GM18502 (cell line): ENCODE measurements around the gene KSR2.

Source experiments
- ATAC-seq: cut with Tn5 transposase; IDR thresholded peaks from one replicate; pipeline ENCODE4 v1.9.1; 2021; ENCODE audit warnings: mild to moderate bottlenecking; ENCODE audit not compliant: unreplicated experiment, poor library complexity

The KSR2 gene

DNA sequence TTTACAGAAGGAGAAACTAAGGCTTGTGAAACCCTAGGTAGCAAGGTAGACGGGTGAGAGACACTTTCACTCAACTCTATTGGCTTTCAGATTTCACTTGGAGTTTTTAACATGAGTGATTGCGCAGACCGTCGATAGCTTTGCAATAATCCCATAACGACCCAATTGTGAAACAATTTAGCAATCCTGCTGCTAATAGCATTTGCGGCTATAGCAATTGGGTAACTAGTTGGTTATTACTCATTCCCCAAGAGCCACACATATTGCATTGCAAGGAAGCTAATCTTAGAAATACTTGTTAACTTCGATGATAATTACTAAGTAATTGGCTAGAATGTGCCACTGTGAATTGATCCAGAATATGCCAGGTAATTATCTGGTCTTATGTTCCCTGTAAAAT lies 447.4 kb downstream of the KSR2 start:
- no peak for ATAC-seq

DNA sequence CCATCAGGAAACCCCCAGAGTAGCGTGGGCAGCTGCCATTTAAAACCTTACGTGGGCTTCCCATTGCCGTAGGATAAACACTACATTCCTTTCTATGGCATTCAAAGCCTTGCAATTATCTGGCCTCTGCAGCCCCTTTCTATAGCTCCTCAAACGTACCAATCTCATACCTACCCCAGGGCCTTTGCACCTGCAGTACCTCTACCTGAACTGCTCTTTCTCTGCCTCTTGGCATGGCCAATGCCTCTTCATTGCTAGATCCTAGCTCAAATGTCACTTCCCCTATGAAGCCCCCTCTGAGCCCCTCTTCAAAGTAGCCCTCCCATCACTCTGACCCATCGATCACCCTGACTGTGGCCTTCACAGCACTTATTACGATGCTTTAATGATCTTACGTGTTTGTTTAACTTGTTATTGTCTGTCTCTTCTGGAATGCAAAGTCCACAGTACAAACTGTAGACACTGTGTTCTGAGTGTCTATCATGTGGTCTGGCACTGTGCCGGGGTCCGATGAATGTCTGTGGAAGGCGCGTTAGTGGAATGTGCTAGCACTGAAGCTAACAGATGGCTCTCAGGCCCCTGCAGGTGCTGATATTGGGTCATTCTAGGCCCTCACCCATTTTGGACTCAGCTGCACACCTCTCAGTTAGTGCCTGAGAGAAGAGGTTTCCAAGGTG lies 450.1 kb downstream of the KSR2 start:
- no peak for ATAC-seq

DNA sequence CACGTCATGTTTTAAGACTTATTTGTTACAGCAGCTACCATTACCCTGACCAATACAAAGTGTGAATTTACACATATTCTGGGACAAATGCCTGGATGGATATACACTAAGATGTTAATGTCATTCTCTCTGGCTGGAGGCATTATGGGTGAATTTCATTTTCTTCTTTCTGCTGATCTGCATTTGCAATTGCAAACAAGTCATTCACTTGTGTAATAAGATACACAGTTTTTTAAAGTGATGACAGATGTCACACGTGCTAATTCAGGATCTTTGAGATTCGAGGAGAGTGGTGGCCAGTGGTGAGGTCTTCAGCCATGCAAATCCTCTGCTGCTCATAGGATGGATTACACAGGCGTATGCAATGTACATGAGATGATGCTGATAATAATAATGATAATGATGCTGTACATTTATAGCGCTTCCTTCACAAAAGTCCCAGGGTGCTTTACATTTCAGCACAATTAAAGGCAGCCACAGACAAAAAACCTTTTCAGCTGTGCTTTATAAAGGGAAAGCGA lies 451.5 kb downstream of the KSR2 start:
- ATAC-seq: no peak

DNA sequence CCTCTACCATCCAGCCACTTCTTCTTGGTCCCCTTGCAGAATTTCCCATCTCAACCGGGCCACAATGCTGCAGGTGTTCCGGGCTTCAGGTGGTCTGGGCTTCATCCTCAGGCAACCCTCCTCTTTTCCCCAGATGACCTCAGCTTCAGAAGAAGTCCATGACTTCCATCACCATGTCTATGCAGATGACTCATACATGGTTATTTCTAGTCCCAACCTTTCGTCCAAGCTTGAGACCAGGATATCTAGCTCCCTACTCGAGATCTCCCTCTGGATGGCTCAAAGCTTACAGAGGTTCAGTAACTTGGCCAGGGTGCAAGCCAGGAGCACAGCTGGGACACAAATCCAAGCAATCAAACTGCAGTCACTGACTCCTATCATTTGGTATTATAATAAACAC lies 452.8 kb downstream of the KSR2 start:
- ATAC-seq: no peak

DNA sequence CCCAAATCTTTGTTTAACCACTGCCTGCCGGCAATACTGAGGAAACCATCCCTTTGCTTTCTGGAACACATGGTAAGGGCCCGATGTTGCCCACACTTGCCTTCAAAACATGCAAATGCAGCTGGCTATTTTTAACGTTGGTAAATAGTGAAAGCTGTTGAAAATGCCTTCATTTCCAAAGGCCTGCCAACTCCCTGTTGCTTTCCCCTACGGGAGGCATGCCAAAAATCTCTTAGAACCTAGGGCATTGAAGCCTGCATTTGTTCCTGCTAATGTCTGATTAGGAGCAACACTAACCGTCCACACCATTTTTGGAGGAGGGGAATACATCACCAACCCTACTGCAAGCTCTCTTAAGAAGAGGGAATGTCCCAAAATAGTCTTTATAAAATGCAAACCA lies 454.8 kb downstream of the KSR2 start:
- no peak for ATAC-seq

DNA sequence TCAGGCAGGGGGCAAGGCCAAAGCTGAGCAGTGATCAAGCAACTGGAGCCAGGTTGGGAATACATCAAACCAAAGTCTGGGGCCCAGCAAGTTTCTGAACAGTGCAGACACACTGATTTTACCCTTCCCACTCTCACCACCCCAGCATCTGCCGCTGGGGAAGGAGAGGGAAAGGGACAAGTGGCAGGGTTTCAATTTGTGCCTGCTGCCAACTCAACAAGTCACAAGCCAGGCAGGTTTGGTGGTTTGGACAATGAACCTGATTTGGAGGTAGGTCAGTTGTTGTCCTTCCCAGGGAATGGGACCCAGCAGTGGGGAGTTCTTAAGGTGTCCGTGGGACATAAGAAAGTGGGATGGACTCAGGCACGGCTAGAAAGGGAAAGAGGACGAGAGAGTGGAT lies 455.4 kb downstream of the KSR2 start:
- no peak for ATAC-seq

DNA sequence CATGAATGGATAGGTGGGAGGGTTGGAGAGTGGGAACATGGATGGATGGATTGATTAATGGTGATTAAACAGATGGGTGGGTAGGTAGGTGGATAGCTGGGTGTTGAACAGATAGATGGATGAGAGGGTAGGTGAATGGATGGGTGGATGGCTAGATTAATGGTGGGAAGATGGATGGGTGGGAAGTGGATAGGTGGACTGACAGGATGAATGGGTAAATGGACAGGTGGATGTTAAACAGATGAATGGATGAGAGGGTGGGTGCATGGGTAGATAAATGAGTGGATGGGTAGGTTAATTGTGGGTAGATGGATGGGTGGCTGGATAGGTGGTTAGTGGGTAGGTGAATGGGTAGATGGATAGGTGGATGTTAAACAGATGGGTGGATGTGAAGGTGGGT lies 460.3 kb downstream of the KSR2 start:
- no peak for ATAC-seq

DNA sequence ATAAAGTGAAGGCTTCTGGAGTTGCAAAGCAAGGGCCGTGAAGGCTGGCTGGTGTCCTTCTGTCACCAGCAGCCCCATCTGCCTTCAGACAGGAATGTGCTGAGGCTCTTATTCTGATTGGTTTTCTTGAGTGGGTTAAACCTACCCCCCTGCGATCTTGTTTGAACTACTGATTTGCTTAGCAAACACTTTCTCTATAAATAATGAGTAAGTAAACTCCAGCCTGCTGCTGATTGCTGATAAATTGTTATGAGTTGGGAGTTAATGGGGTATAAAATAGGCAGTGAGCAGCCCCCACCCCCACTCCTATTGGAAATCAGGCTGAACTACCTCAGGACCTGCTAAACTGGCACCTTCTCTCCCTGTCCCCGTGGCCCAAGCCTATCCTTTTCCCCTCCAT lies 461.2 kb downstream of the KSR2 start:
- no peak for ATAC-seq

DNA sequence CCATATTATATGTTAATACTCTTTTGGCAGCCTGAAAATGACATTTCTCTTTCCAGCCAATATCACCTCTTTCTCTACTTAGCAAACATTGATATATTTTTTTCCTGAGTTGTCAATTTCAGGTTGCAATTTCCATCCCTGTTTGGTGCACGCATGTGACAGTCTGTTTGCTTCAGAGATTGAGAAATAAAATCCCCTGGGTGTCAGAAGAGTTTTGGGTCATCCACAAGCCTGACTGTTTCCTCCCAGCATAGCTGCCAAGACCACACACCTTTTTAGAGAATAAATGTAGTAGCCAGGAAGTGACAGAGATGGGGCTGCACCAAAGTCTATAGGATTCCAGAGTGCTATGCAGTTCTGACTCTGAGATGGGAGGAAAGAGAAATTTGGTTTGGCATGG lies 462.5 kb downstream of the KSR2 start:
- ATAC-seq: no peak

DNA sequence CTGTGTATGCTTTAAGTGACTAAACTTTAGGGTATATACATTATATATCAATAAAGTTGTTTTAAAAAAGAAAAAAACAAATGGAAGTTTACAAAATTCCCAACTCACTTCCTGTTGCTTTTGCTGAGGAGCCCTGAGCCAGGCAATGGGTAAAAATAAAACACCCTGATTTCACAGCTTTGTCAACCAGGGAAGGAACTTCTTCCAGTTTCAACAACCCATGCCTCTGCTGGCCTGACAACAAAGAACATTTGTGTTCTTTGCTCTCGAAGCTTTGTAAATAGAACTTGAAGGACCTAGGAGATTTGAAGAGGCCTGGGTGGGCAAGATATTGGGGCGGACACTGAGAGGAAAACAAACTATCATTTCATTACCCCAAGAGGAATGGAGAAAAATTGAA lies 466.2 kb downstream of the KSR2 start:
- ATAC-seq: no peak

DNA sequence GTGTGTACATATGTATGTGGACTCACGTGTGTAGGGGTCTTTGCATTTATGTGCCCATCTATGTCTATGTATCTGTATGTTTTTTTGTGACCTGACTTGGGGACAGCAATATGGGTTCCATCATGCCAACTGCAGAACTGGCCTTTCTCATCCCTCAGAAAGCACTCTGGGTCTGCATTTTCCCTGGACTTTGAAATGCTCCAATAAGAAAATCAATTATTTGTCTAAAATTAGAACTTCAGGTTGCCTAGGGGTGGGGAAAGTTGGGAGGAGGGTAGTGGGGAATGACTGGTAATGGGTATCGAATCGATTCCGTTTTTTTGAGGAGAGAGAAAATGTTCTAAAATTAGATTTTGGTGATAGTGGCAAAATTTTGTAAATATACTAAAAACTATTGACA lies 466.6 kb downstream of the KSR2 start:
- no peak for ATAC-seq

DNA sequence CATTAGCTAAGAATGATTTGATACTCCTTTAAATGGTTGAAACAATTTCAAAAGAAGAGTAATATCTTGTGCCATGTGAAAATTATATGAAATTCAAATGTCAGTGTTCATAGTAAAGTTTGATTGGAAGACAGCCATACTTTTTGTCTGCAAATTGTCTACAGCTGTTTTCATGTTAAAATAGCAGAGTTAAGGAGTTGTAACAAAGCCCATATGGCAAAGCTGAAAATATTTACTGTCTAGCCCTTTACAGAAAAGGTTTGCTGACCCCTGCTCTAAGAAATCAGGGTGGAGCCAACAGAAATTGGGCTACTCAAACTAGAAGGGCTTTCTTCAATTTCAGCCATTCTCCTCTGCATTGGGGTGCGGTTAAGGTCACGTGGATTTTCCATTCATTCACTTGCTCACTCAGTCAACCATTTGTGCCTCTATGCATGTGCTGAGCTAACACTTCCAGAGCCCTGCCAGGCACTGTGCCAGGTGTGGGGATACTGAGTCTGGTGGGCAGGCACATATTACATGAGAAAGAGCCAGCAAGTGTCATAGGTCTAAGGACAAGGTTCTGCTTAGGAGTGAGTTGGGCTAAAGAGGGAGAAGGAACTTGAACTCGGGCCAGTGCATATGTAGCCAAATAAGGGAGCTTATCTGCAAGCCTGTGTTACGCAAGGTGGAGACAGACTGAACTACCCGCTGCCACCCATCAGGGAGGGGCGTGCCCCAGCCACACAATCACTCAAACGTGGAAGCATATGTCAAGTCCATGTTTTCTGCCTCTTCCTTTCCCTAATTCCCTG lies 467.5 kb downstream of the KSR2 start:
- no peak for ATAC-seq

DNA sequence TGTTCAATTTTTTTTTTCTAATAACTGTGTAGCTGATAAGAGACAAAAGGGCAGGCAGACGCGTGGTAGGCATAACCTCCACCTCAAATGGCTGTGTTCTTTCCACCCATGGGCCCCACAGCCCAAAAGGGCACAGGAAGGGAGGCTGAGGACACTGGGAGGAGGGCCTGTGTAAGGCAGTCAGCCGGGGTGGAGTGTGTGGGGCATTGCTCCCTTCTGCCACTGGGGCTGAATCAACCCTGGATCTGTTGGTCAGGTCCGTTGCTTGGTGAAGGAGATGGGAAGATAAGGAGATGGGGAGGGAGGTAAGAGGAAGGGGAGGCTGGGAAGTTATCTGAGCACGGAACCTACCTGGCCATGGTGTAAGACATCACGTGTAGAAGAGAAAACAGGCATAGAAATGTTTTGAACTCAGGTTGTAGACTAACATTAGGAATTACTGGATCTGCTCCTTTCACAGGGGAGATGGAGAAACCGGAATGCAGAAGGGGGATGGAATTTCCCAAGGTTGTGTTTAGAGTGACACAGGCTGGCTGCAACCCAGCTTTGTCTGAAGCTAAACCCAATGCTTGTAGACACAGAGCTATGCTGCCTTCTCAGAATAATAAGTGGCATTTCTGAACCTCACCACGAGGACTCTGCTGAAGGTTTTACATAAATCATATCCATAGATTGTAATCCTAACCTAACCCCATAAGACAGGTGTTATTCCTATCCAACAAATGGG lies 468.9 kb downstream of the KSR2 start:
- ATAC-seq: no peak

DNA sequence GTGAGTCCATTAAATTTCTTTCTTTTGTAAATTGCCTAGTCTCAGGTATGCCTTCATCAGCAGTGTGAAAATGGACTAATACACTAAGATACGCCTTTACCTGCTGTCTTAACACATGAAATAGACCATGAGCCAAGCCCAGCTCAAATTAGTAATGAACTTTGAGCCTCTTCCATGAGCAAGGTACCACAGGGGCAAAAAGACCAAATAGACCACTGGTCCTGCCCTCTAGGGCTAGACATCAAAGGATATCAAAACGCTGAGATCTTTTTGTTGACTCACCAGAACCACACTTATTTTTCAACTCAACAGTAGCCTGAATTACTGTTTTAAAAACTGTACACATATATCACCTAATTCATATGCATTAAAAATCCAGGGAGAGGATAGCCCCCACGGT lies 469.9 kb downstream of the KSR2 start:
- no peak for ATAC-seq

DNA sequence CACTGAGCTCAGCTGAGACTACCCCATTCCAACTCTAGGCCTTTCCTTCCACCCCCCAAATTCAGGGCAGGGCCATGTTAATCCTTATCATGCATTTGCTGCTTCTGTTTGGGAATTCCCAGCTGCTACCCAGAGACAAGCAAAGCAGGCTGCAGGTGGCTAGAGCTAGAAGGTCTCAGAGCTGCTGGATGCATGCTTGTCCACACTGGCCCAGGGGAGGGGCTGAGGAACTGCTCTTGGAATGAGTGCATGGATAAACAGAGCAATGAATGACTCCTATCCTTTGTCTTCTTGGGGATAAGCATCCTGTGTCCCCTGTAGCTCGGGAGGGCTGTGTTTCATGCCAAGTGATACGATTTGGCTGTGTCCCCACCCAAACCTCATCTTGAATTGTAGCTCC lies 470.5 kb downstream of the KSR2 start:
- ATAC-seq: no peak

DNA sequence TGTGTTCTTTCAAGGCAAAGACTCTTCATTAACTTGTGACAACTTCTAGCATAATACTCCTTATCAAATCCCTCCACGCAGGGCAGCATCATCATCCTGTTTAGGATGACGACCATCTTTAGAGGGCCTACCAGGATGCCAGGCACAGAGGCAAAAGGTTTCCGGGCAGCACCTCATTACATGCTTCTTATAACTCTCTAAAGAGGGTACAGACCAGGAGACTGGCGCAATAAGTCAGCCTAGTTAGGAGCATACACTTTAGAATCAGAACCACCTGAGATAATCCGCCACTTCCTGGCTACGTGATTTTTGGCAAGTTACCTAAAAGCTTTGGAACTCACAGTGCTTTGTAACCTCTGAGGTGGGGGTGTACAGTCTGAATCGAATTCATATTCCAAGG lies 471.4 kb downstream of the KSR2 start:
- no peak for ATAC-seq

DNA sequence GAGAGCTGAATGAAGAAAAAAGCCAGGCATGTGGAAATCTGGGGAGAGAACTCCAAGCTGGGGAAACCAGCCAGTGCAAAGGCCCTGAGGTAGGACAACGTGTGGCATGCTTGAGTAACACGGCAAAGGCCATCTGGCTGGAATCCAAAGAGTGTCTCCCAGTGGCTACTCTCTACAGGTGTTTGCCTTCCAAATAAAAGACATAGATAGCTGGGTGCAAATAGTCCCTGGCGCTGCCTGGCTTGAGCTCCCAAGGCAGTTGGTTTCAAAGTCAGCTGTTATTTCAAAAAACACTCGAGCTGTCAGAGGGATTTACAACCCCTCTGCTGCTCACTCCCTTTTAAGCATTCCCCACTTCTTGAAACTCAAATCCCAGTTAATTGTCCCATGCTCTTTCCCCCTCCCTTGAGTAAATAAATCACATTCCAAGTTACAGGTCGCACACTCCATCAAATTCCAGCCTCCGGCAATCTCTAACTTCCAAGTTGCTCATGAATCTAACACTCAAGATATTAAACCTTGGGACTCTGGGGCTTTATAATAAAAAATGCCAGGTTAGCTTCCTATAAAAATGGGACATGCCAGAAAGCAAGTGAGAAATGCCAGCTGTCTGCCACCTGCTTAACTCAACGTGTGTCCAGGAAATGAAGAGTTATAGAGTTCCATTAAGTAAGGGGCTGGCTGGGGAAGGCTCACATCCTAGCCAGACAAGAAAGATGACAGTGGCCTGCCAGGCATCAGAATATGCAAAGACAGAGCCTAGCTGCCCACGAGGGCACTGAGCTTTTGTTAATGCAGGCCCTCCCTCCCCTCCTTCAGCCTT lies 473.7 kb downstream of the KSR2 start:
- no peak for ATAC-seq

DNA sequence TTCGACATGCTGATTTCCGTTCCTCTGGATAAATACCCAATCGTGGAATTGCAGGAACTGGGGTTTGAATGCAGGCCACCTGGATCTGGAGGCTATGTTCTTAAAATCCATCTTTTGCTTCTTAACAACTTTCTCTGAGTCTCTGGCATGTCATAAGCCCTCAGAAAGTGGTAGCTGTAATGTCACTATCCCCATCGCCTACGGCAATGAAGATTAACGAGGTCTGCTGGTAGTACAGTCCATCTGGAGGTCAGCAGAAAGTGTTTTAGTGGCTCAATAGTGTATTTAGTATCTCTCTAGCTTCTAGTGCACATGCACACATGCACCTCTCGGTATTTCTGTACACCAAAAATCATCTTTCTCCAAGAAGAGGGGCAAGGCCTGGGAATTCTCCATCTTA lies 477.1 kb downstream of the KSR2 start:
- ATAC-seq: no peak

DNA sequence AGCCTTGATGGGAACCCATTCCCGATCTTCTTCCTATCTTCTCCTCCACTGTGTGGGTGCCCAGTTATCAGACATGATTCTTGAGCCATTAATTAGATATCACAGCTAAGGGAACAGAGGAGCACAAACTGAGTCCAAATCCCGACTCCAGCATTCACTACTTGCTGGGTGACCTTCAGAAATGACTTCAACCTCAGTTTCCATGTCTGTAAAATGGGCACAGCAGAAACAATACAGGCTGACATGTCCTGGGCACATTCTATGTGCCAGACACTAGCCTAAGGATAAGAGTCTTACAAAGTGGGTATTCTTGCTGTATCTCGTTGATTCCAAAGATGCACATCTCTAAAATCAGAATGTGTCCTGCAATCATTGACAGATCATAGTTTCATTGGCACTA lies 478.7 kb downstream of the KSR2 start:
- ATAC-seq: no peak

DNA sequence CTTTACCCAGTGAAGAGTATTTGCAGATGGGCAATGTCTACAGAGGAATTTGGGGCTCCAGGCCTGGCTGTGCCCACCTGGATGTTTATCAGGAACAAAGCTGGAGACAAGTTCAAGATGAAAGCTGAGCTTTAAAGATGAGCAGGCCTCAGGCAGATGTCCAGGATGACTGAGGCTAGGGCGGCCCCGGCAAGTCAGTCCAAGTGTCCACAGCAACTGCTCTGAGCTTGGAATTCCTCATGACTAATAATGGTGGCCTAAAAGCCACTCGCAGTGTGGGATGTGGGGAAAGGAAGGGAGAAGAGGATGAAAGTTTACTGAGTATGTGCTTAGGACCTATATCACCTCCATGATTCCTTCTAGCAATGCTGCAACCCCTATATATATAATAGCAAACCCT lies 479.1 kb downstream of the KSR2 start:
- ATAC-seq: no peak
